Heart left ventricle (tissue), 13 donors: ENCODE measurements around the gene FOXK2.

Experiments used
- POLR2A ChIP-seq, 2 donors: fragments of 450-650 bp; IDR thresholded peaks; one replicate each; pipeline ENCODE4 v1.6.1; 2017; ENCODE audit warnings: antibody characterized with exemption in 2 of 2, mild to moderate bottlenecking in 2 of 2, moderate library complexity in 2 of 2
- TF ChIP-seq, protein P1 (sequence below), 12 donors: fragments of 200-600 bp; sonication (generic) in 4 of 12; IDR thresholded peaks; one replicate each; pipeline versions ENCODE4 v1.5.0 to v1.8.0; 2018 to 2022; ENCODE audit warnings: antibody characterized with exemption in 12 of 12, mild to moderate bottlenecking in 5 of 12
- donor health status: ischemic (EF 13 %, LVEDD 7.1; RV severe dilation, severe dysfunction).
- donor health status: DM: no; HTN: yes; CAD: no.
- donor health status: DM: no; HTN: no; CAD: no.
- donor health status: ischemic (EF 25% LVEDD 6.9; RV normal size, moderate dysfunction).
- donor health status: ischemic (EF 25% LVEDD 5.7; RV mildly dilated, moderate dysfunction).
- donor health status: ischemic (EF 35%, LVEDD 5.7; RV mildly dilated, moderate dysfunction).
- donor health status: nonischemic (EF 11% LVEDD 7.7; RV severe dilation, severe dysfunction).
- donor health status: DM: yes; HTN: yes; CAD: no.
- donor health status: PGD.
- donor health status: ischemic (EF 29% LVEDD 5.4; RV normal size, mild dysfunction).
- donor health status: nonischemic (EF 23%, LVEDD 6.1; RV moderate dilation, normal function).

DNA sequence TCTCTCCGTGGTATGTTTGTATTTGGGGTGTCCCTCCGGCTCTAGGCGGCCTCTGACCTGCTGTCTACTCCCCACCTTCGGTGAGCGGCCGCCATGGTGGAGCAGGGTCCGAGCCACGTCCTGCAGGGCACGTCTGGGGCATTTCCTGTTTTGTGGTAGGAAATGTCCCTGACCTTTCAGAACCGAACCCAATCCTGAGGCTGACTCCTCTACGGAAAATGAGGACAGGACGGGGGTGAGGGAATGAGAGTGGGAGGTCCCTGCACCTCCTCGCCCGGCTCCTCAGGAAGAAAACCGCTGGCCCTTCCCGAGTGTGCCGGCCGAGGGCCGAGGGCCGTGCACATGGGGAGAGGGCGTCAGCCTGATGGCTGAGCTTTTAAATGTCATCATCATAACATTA is 83.0 kb downstream of the FOXK2 start:
- TF ChIP-seq, protein P1, sequence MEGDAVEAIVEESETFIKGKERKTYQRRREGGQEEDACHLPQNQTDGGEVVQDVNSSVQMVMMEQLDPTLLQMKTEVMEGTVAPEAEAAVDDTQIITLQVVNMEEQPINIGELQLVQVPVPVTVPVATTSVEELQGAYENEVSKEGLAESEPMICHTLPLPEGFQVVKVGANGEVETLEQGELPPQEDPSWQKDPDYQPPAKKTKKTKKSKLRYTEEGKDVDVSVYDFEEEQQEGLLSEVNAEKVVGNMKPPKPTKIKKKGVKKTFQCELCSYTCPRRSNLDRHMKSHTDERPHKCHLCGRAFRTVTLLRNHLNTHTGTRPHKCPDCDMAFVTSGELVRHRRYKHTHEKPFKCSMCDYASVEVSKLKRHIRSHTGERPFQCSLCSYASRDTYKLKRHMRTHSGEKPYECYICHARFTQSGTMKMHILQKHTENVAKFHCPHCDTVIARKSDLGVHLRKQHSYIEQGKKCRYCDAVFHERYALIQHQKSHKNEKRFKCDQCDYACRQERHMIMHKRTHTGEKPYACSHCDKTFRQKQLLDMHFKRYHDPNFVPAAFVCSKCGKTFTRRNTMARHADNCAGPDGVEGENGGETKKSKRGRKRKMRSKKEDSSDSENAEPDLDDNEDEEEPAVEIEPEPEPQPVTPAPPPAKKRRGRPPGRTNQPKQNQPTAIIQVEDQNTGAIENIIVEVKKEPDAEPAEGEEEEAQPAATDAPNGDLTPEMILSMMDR (IDR thresholded peaks at IDR 0.05): no peak
- TF ChIP-seq POLR2A (IDR thresholded peaks at IDR 0.05): no peak
